MM.1S (cell line): ENCODE data around the gene DDAH1.

Source experiments
- CTCF ChIP-seq: fragments of 300-600 bp; sonication (generic); IDR thresholded peaks from 2 replicates; pipeline ENCODE4 v1.5.1; 2016; ENCODE audit warnings: antibody characterized with exemption, low read length, mixed read lengths
- EZH2 ChIP-seq: fragments of 300-600 bp; sonication (generic); optimal IDR thresholded peaks from 2 replicates; pipeline ENCODE3; 2017; ENCODE audit warnings: low read depth, mild to moderate bottlenecking, antibody characterized with exemption, low read length, mixed read lengths
- EZH2phosphoT487 ChIP-seq: fragments of 300-600 bp; sonication (generic); IDR thresholded peaks from 2 replicates; pipeline ENCODE4 v1.6.1; 2018; ENCODE audit warnings: antibody characterized with exemption, low read length

GRCh38 chr1:85374160-85374559 is 90.8 kb downstream of the DDAH1 start:
- TF ChIP-seq CTCF (no peak), EZH2 (no peak), EZH2phosphoT487 (no peak)
